Neural cell (in vitro differentiated cells): Measurements from ENCODE around the gene MGAT4A. TPM values are rescaled to one million over a fixed set of nuclear protein-coding genes. Genes with fewer than 3 reads are reported as not detected.

Experiments
- H2AFZ ChIP-seq: fragments of 200-600, 300-800 bp; sonication (generic), shearing (Covaris generic); 2 replicates; pipeline ENCODE4 v1.6.0; 2014; ENCODE audit warnings: low read depth, mild to moderate bottlenecking, antibody characterized with exemption, low read length, moderate library complexity
- H3F3A ChIP-seq: fragments of 200-600 bp; shearing (Covaris generic); 2 replicates; pipeline ENCODE4 v1.6.1; 2016; ENCODE audit warnings: mild to moderate bottlenecking, moderate library complexity, mixed read lengths, antibody characterized with exemption, low read length; ENCODE audit not compliant: insufficient read depth, poor library complexity, severe bottlenecking
- H3K27ac ChIP-seq: fragments of 200-600, 300-800 bp; sonication (generic), shearing (Covaris generic); 2 replicates; pipeline ENCODE4 v1.5.1; 2014; ENCODE audit warnings: mild to moderate bottlenecking, low read length, moderate library complexity
- H3K27me3 ChIP-seq: fragments of 300-800, 200-600 bp; sonication (generic), shearing (Covaris generic); 2 replicates; pipeline ENCODE4 v1.6.0; 2014; ENCODE audit warnings: mild to moderate bottlenecking, low read depth, low read length, moderate library complexity; ENCODE audit not compliant: insufficient read depth
- H3K36me3 ChIP-seq: fragments of 300-800, 200-600 bp; sonication (generic), shearing (Covaris generic); 2 replicates; pipeline ENCODE4 v1.5.1; 2014; ENCODE audit warnings: mild to moderate bottlenecking, antibody characterized with exemption, low read length, moderate library complexity; ENCODE audit not compliant: insufficient read depth
- H3K4me2 ChIP-seq: fragments of 300-800, 200-600 bp; sonication (generic), shearing (Covaris generic); 2 replicates; pipeline ENCODE4 v1.6.0; 2014; ENCODE audit warnings: mild to moderate bottlenecking, low read length
- H3K4me3 ChIP-seq: fragments of 300-800, 200-600 bp; sonication (generic), shearing (Covaris generic); 2 replicates; pipeline ENCODE4 v1.5.1; 2014; ENCODE audit warnings: mild to moderate bottlenecking, low read length, moderate library complexity
- H3K79me2 ChIP-seq: fragments of 200-600 bp; shearing (Covaris generic); replicated peaks from 2 replicates; pipeline ENCODE4 v1.6.0; 2014; ENCODE audit warnings: mild to moderate bottlenecking, low read length, moderate library complexity; ENCODE audit not compliant: insufficient read depth
- H3K9ac ChIP-seq: fragments of 300-800, 200-600 bp; sonication (generic), shearing (Covaris generic); 2 replicates; pipeline ENCODE4 v1.6.1; 2016; ENCODE audit warnings: mild to moderate bottlenecking, low read length, mixed read lengths
- H3K9me2 ChIP-seq: fragments of 200-600 bp; shearing (Covaris generic); 2 replicates; pipeline ENCODE4 v1.6.1; 2016; ENCODE audit warnings: mild to moderate bottlenecking, low read length, mixed read lengths; ENCODE audit not compliant: insufficient read depth
- H3K9me3 ChIP-seq: fragments of 200-600, 300-800 bp; sonication (generic), shearing (Covaris generic); 2 replicates; pipeline ENCODE4 v1.6.1; 2016; ENCODE audit warnings: mild to moderate bottlenecking, mixed run types, low read length, moderate library complexity, mixed read lengths
- H4K20me1 ChIP-seq: fragments of 200-600 bp; shearing (Covaris generic); 2 replicates; pipeline ENCODE4 v1.6.1; 2016; ENCODE audit warnings: mild to moderate bottlenecking, mixed run types; ENCODE audit not compliant: insufficient read depth
- CTCF ChIP-seq: fragments of 450-650 bp; IDR thresholded peaks from 2 replicates; pipeline ENCODE4 v1.5.1; 2014; ENCODE audit warnings: antibody characterized with exemption, mild to moderate bottlenecking, moderate library complexity; ENCODE audit not compliant: poor library complexity, severe bottlenecking
- EP300 ChIP-seq: fragments of 450-650 bp; conservative IDR thresholded peaks from 2 replicates; pipeline ENCODE4 v1.6.1; 2014; ENCODE audit warnings: antibody characterized with exemption, mild to moderate bottlenecking, moderate library complexity; ENCODE audit not compliant: poor library complexity, severe bottlenecking
- EZH2 ChIP-seq: fragments of 200-600, 300-800 bp; shearing (Covaris generic), sonication (generic); IDR thresholded peaks from 2 replicates; pipeline ENCODE4 v1.6.1; 2014; ENCODE audit warnings: antibody characterized with exemption, low read length, borderline replicate concordance, mild to moderate bottlenecking; ENCODE audit not compliant: insufficient read depth, poor library complexity, severe bottlenecking
- MXI1 ChIP-seq: fragments of 450-650 bp; conservative IDR thresholded peaks from 2 replicates; pipeline ENCODE4 v1.6.1; 2014; ENCODE audit warnings: antibody characterized with exemption, mild to moderate bottlenecking; ENCODE audit not compliant: poor library complexity, severe bottlenecking
- POLR2AphosphoS5 ChIP-seq: IDR thresholded peaks from 2 replicates; pipeline ENCODE4 v1.6.1; 2012
- RAD21 ChIP-seq: fragments of 450-650 bp; conservative IDR thresholded peaks from 2 replicates; pipeline ENCODE4 v1.6.1; 2014; ENCODE audit warnings: antibody characterized with exemption, mild to moderate bottlenecking, moderate library complexity
- REST ChIP-seq: IDR thresholded peaks from 2 replicates; pipeline ENCODE4 v1.6.1; 2012; ENCODE audit warnings: borderline replicate concordance
- SMC3 ChIP-seq: fragments of 450-650 bp; conservative IDR thresholded peaks from 2 replicates; pipeline ENCODE4 v1.6.1; 2014; ENCODE audit warnings: antibody characterized with exemption, mild to moderate bottlenecking, moderate library complexity; ENCODE audit not compliant: poor library complexity
- TAF1 ChIP-seq: IDR thresholded peaks from 2 replicates; pipeline ENCODE4 v1.6.1; 2012; ENCODE audit warnings: low read depth
- polyA plus RNA-seq: library from polyadenylated mRNA; depleted of rRNA; stranded (reverse); fragments of >200 nt; gene quantifications from 2 replicates; pipeline ENCODE4 v1.2.3, GENCODE V29; 2014

Gene MGAT4A
- polyA plus RNA-seq, 1 donor from 2014 or later: 54.8 TPM

GRCh38 chr2:98683728-98684127 is 47.2 kb downstream of the MGAT4A start:
- no peaks in the 10 kb centered on the region for H3K9me2 ChIP-seq
- no peaks in the 10 kb centered on the region for H3K9me3 ChIP-seq
- H3K9ac ChIP-seq: no peak overlapping the region
- no peak overlapping the region for H3K27ac ChIP-seq
- no peak overlapping the region for H2AFZ ChIP-seq
- no peak for TF ChIP-seq MXI1
- TF ChIP-seq POLR2AphosphoS5: no peak
- TF ChIP-seq RAD21: no peak
- no peak for TF ChIP-seq REST
- no peak for TF ChIP-seq TAF1
- TF ChIP-seq SMC3: no peak
- no peak for TF ChIP-seq EP300
- TF ChIP-seq CTCF: no peak
- TF ChIP-seq EZH2: no peak
- no peaks in the 10 kb centered on the region for H3K36me3 ChIP-seq
- no peaks in the 10 kb centered on the region for H3K79me2 ChIP-seq
- no peaks in the 10 kb centered on the region for H4K20me1 ChIP-seq
- no peaks in the 10 kb centered on the region for H3K27me3 ChIP-seq
- H3K4me2 ChIP-seq: no peak overlapping the region
- no peaks in the 10 kb centered on the region for H3F3A ChIP-seq
- no peak overlapping the region for H3K4me3 ChIP-seq

- Histone ChIP-seq H3K9ac (no peak overlapping the region), H3K4me3 (no peak overlapping the region), H4K20me1 (no peaks in the 10 kb centered on the region), H3F3A (no peaks in the 10 kb centered on the region), H3K9me2 (no peaks in the 10 kb centered on the region), H3K36me3 (no peaks in the 10 kb centered on the region), H3K9me3 (no peaks in the 10 kb centered on the region), H3K27me3 (no peaks in the 10 kb centered on the region), H3K4me2 (no peak overlapping the region), H3K27ac (no peak overlapping the region), H3K79me2 (no peaks in the 10 kb centered on the region), H2AFZ (no peak overlapping the region)
- no peak for TF ChIP-seq TAF1
- TF ChIP-seq MXI1: no peak
- no peak for TF ChIP-seq SMC3
- no peak for TF ChIP-seq REST
- TF ChIP-seq EP300: no peak
- TF ChIP-seq RAD21: no peak
- TF ChIP-seq EZH2: no peak
- TF ChIP-seq CTCF: no peak
- TF ChIP-seq POLR2AphosphoS5: no peak
These were observed 54.2 kb downstream of the MGAT4A start for GRCh38 chr2:98676742-98677141.
